ENCODE results near the gene ZIK1.

The ZIK1 gene

GRCh38 chr19:57583521-57584416 lies at the start of gene ZIK1:
Gene ZIK1, plus strand, starts transcription at chr19:57584145. Its CDS starts 212 bp downstream, at chr19:57584357.
- Histone ChIP-seq H3K27ac (ENCODE audit: low read length) (no peak within 1 kb of the TSS), H2AFZ (ENCODE audit: low read depth, low read length) (no peak within 1 kb of the TSS), H3K27me3 (ENCODE audit: low read depth, low read length) (no peaks in the 10 kb centered on the region), H3K4me1 (ENCODE audit: low read length) (0 out of 2 replicates have a peak, but pooled peaks cover 3% of the 10 kb centered on the region), H3K9ac (ENCODE audit: low read length) (no peak within 1 kb of the TSS), H4K20me1 (ENCODE audit: insufficient read depth, low read length) (no peaks in the 10 kb centered on the region), H3K4me2 (ENCODE audit: low read length) (no peak within 1 kb of the TSS), H3K9me3 (ENCODE audit: insufficient read depth, low read length) (peaks cover 10% of the 10 kb centered on the region; the same call in 1 of the 2 replicates), H3K36me3 (replicated peaks; ENCODE audit: low read depth, low read length) (peaks cover 5% of the 10 kb centered on the region), H3K4me3 (ENCODE audit: low read length) (no peak within 1 kb of the TSS), H3K79me2 (ENCODE audit: low read length) (no peaks in the 10 kb centered on the region)
- TF ChIP-seq EZH2phosphoT487 (IDR thresholded peaks at IDR 0.05; ENCODE audit: low read depth) (no peak), CTCF (IDR thresholded peaks at IDR 0.05; ENCODE audit: low read depth, low read length) (no peak)

GRCh38 chr19:57537953-57538547 lies 45.9 kb upstream of the ZIK1 start:
- no peak overlapping the region for H3K4me3 ChIP-seq (ENCODE audit: low read length)
- H3K9me3 ChIP-seq (ENCODE audit: insufficient read depth, low read length): peaks cover 51% of the 10 kb centered on the region
- H3K4me2 ChIP-seq (ENCODE audit: low read length): no peak overlapping the region
- H3K36me3 ChIP-seq (replicated peaks; ENCODE audit: low read depth, low read length): peaks cover 99% of the 10 kb centered on the region
- no peak overlapping the region for H3K9ac ChIP-seq (ENCODE audit: low read length)
- H3K27me3 ChIP-seq (ENCODE audit: low read depth, low read length): no peaks in the 10 kb centered on the region
- TF ChIP-seq CTCF (IDR thresholded peaks at IDR 0.05; ENCODE audit: low read depth, low read length) (no peak), EZH2phosphoT487 (IDR thresholded peaks at IDR 0.05; ENCODE audit: low read depth) (no peak)
- H3K27ac ChIP-seq (ENCODE audit: low read length): no peak overlapping the region
- peaks cover 4% of the 10 kb centered on the region; the same call in 1 of the 2 replicates for H3K79me2 ChIP-seq (ENCODE audit: low read length)
- H2AFZ ChIP-seq (ENCODE audit: low read depth, low read length): no peak overlapping the region
- H3K4me1 ChIP-seq (ENCODE audit: low read length): no peaks in the 10 kb centered on the region
- no peaks in the 10 kb centered on the region for H4K20me1 ChIP-seq (ENCODE audit: insufficient read depth, low read length)

GRCh38 chr19:57546513-57546912 lies 37.4 kb upstream of the ZIK1 start:
- Histone ChIP-seq H3K9ac (ENCODE audit: low read length) (no peak overlapping the region), H3K79me2 (ENCODE audit: low read length) (0 out of 2 replicates have a peak, but pooled peaks cover 2% of the 10 kb centered on the region), H2AFZ (ENCODE audit: low read depth, low read length) (no peak overlapping the region), H3K4me3 (ENCODE audit: low read length) (no peak overlapping the region), H3K27me3 (ENCODE audit: low read depth, low read length) (no peaks in the 10 kb centered on the region), H3K9me3 (ENCODE audit: insufficient read depth, low read length) (peaks cover 64% of the 10 kb centered on the region), H3K27ac (ENCODE audit: low read length) (no peak overlapping the region), H3K4me1 (ENCODE audit: low read length) (no peaks in the 10 kb centered on the region), H4K20me1 (ENCODE audit: insufficient read depth, low read length) (no peaks in the 10 kb centered on the region), H3K4me2 (ENCODE audit: low read length) (no peak overlapping the region), H3K36me3 (replicated peaks; ENCODE audit: low read depth, low read length) (peaks cover 98% of the 10 kb centered on the region)
- TF ChIP-seq EZH2phosphoT487 (IDR thresholded peaks at IDR 0.05; ENCODE audit: low read depth) (no peak), CTCF (IDR thresholded peaks at IDR 0.05; ENCODE audit: low read depth, low read length) (no peak)

GRCh38 chr19:57552432-57552831 lies 31.5 kb upstream of the ZIK1 start:
- H3K9me3 ChIP-seq (ENCODE audit: insufficient read depth, low read length): peaks cover 25% of the 10 kb centered on the region
- no peak overlapping the region for H3K27ac ChIP-seq (ENCODE audit: low read length)
- H3K79me2 ChIP-seq (ENCODE audit: low read length): peaks cover 2% of the 10 kb centered on the region; the same call in 1 of the 2 replicates
- H3K4me3 ChIP-seq (ENCODE audit: low read length): no peak overlapping the region
- 0 out of 2 replicates have a peak, but pooled peaks cover 3% of the 10 kb centered on the region for H4K20me1 ChIP-seq (ENCODE audit: insufficient read depth, low read length)
- H2AFZ ChIP-seq (ENCODE audit: low read depth, low read length): no peak overlapping the region
- no peak overlapping the region for H3K4me2 ChIP-seq (ENCODE audit: low read length)
- TF ChIP-seq CTCF (IDR thresholded peaks at IDR 0.05; ENCODE audit: low read depth, low read length) (no peak), EZH2phosphoT487 (IDR thresholded peaks at IDR 0.05; ENCODE audit: low read depth) (no peak)
- no peaks in the 10 kb centered on the region for H3K4me1 ChIP-seq (ENCODE audit: low read length)
- no peak overlapping the region for H3K9ac ChIP-seq (ENCODE audit: low read length)
- H3K36me3 ChIP-seq (replicated peaks; ENCODE audit: low read depth, low read length): peaks cover 90% of the 10 kb centered on the region
- no peaks in the 10 kb centered on the region for H3K27me3 ChIP-seq (ENCODE audit: low read depth, low read length)

Data from OCI-LY3 (cell line).